Osteocyte (in vitro differentiated cells): ENCODE results near the gene GNMT. TPM values are rescaled to one million over a fixed set of nuclear protein-coding genes. Genes with fewer than 3 reads are reported as not detected.
"Not testable (repeated sequence)": the region's sequence is repeated elsewhere in the genome, so short reads cannot be mapped to it uniquely, and the experiment has no call there.

Source experiments
- DNase-seq: peaks from one replicate; pipeline ENCODE4 v3.0.0; 2021; ENCODE audit warnings: mixed read lengths; ENCODE audit not compliant: unreplicated experiment; ENCODE audit errors: extremely low spot score
- H3K27ac Mint-ChIP-seq: one replicate; pipeline ENCODE4 v1.8.0; 2021; ENCODE audit warnings: mild to moderate bottlenecking, mixed read lengths; ENCODE audit not compliant: unreplicated experiment
- H3K27me3 Mint-ChIP-seq: one replicate; pipeline ENCODE4 v1.8.0; 2021; ENCODE audit warnings: mixed read lengths; ENCODE audit not compliant: unreplicated experiment
- H3K36me3 Mint-ChIP-seq: one replicate; pipeline ENCODE4 v1.8.0; 2021; ENCODE audit warnings: mixed read lengths; ENCODE audit not compliant: unreplicated experiment
- H3K4me1 Mint-ChIP-seq: one replicate; pipeline ENCODE4 v1.8.0; 2021; ENCODE audit warnings: mixed read lengths; ENCODE audit not compliant: unreplicated experiment
- H3K4me3 Mint-ChIP-seq: one replicate; pipeline ENCODE4 v1.8.0; 2021; ENCODE audit warnings: mild to moderate bottlenecking, moderate library complexity, mixed read lengths; ENCODE audit not compliant: unreplicated experiment
- H3K9me3 Mint-ChIP-seq: one replicate; pipeline ENCODE4 v1.8.0; 2021; ENCODE audit warnings: mixed read lengths; ENCODE audit not compliant: unreplicated experiment
- total RNA-seq: library from RNA; stranded (reverse); gene quantifications from 2 replicates; pipeline ENCODE4 v1.2.1, GENCODE V29; 2021
- TF ChIP-seq, protein P1 (sequence below): fragments of 200-600 bp; sonication (generic); IDR thresholded peaks from 2 replicates; pipeline ENCODE4 v1.5.0; 2021; ENCODE audit warnings: antibody characterized with exemption, mild to moderate bottlenecking, moderate library complexity

The GNMT gene
- total RNA-seq, 1 donor from 2014 or later: 0.97 TPM

DNA sequence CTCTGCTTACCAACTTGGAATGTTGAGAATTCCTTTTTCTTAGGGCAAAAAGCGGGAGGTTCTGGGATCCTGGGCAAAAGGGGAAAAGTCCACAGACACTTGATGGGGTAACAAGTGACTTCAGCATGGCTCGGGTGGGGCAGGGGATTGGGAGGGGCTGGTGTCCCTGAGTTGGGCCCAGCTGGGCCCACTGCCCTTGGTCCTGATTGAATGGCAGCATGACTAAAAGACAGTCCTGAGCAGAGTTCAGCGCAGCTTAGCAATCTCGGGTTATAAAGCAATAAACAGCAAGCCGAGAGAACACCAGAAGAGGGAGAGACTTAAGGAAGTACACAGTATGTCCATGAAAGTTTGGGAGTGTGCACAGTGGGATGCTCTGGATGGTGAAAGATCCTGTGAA, 29.4 kb downstream of the GNMT start:
- Mint-ChIP-seq H3K4me1 (peaks cover 33% of the 10 kb centered on the region), H3K36me3 (peaks cover 12% of the 10 kb centered on the region), H3K4me3 (no peak overlapping the region), H3K27ac (no peak overlapping the region), H3K27me3 (no peaks in the 10 kb centered on the region), H3K9me3 (no peaks in the 10 kb centered on the region)
- no peak for DNase-seq
- TF ChIP-seq, protein P1, sequence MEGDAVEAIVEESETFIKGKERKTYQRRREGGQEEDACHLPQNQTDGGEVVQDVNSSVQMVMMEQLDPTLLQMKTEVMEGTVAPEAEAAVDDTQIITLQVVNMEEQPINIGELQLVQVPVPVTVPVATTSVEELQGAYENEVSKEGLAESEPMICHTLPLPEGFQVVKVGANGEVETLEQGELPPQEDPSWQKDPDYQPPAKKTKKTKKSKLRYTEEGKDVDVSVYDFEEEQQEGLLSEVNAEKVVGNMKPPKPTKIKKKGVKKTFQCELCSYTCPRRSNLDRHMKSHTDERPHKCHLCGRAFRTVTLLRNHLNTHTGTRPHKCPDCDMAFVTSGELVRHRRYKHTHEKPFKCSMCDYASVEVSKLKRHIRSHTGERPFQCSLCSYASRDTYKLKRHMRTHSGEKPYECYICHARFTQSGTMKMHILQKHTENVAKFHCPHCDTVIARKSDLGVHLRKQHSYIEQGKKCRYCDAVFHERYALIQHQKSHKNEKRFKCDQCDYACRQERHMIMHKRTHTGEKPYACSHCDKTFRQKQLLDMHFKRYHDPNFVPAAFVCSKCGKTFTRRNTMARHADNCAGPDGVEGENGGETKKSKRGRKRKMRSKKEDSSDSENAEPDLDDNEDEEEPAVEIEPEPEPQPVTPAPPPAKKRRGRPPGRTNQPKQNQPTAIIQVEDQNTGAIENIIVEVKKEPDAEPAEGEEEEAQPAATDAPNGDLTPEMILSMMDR: no peak

DNA sequence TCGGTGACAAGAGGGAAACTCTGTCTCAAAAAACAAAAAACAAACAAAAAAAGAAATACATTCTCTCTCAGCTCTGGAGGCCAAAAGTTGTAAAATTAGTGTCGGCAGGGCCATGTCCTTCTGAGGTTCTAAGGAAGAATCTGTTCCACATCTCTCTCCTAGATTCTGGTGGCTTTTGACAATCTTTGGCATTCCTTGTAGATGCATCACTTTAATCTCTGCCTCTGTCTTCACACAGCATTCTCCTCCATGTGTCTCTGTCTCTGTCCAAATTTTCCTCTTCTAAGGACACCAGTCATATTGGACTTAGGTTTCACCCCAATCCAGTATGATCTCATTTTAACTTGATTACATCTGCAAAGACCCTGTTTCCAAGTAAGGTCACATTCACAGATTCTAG, 32.9 kb downstream of the GNMT start:
- Mint-ChIP-seq H3K9me3 (no peaks in the 10 kb centered on the region), H3K4me3 (no peak overlapping the region), H3K27ac (no peak overlapping the region), H3K27me3 (no peaks in the 10 kb centered on the region), H3K36me3 (peaks cover 12% of the 10 kb centered on the region), H3K4me1 (peaks cover 6% of the 10 kb centered on the region)
- no peak for DNase-seq
- TF ChIP-seq, protein P1: no peak

DNA sequence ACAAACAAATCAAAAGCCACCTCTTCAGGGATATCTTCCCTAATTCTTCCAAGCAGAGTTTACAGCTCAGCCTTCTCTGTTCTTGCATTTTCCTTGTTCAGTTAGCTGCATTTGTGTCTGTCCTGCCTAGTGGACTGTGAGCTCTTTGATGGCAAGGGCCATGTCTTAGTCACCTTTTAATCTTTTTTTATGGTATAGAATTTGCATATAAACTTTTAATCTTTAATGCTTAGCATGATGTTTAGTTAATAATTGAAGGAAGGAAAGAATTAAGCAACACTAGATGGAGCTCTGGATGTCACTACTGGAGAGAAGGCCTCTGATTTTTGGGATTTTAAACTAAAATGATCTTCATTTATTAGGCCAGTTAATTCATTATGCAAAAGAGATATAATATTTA, 36.0 kb downstream of the GNMT start:
- TF ChIP-seq, protein P1: no peak
- Mint-ChIP-seq H3K27me3 (no peaks in the 10 kb centered on the region), H3K36me3 (no peaks in the 10 kb centered on the region), H3K4me3 (no peak overlapping the region), H3K27ac (no peak overlapping the region), H3K9me3 (no peaks in the 10 kb centered on the region), H3K4me1 (peaks cover 3% of the 10 kb centered on the region)
- no peak for DNase-seq

DNA sequence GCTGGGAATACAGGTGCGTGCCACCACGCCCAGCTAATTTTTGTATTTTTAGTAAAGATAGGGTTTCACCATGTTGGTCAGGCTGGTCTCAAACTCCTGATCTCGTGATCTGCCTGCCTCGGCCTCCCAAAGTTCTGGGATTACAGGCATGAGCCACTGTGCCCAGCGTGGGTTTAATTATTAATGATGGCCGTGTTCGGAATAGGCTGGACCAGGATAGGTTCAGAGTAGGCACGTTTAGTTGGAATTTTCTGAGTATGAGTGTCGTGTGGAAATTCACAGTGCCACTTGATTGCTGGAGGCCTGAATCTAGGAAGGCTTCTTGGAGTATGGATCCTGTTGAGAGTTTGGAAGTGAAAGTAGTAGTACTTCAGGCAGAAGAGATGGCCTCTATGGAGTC, 37.7 kb downstream of the GNMT start:
- H3K27me3 Mint-ChIP-seq, H3K9me3 Mint-ChIP-seq, H3K27ac Mint-ChIP-seq, DNase-seq, H3K4me3 Mint-ChIP-seq, H3K36me3 Mint-ChIP-seq, H3K4me1 Mint-ChIP-seq: not testable (repeated sequence)

DNA sequence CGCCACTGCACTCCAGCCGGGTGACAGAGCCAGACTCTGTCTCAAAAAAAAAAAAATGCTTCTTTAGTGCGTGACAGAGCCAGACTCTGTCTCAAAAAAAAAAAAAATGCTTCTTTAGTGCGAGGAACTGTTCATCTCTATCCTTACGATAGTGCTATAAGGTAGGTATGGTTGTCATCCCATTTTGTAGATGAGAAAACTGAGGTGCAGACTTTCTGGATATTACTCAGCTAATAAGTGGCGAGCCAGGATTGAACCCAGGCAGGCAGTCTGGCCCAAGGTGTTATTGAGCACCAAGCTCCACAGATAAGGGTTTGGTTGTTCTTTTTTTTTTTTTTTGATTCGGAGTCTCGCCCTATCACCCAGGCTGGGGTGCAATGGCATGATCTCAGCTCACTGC, 41.3 kb downstream of the GNMT start:
- Mint-ChIP-seq H3K4me1 (no peaks in the 10 kb centered on the region), H3K4me3 (no peak overlapping the region), H3K9me3 (no peaks in the 10 kb centered on the region), H3K27me3 (no peaks in the 10 kb centered on the region), H3K36me3 (peaks cover 1% of the 10 kb centered on the region), H3K27ac (no peak overlapping the region)
- DNase-seq: no peak
- TF ChIP-seq, protein P1: no peak

DNA sequence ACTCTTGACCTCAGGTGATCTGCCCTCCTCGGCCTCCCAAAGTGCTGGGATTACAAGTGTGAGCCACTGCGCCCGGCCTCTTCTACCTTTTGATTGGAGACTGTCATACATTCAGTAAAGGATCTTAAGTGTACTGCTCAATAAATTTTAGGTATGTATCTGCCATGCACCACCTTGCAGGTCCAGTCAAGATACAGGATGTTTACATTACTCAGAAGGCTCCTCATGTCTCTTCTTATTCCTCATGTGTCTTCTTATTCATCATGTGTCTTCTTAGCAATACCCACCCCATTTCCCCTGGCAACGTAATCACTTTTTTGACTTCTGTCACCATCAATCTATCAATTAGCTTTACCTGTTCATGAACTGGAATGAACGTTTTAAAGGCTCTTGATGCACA, 45.3 kb downstream of the GNMT start:
- Mint-ChIP-seq H3K4me3 (no peak overlapping the region), H3K27me3 (no peaks in the 10 kb centered on the region), H3K36me3 (peaks cover 14% of the 10 kb centered on the region), H3K4me1 (no peaks in the 10 kb centered on the region), H3K27ac (no peak overlapping the region), H3K9me3 (no peaks in the 10 kb centered on the region)
- TF ChIP-seq, protein P1: no peak
- DNase-seq: no peak
